Measurements from ENCODE around the gene PNMA1.
A peak's percentile ranks its signal among the peaks of the same experiment; 100 is the strongest.

PNMA1 gene

DNA sequence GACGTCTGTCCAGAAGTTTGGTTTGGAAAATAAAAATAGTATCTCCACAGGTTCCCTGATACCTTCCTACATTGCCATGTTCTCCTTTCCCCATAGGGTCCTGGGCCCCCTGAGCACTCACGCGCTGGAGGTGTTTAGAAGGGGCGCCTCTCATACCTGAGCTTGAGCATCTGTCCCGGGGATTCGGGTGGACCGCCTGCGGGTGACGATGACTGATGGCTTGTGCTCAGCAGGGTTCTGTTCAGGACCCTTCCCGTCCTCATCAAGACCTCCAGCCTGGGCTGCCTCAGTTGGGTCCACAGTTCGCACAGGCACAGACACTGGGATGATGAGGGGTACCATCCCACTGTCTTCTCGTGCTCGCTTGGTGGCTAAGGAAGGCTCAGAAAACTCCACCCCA is 22.7 kb upstream of the PNMA1 start:
- FAIRE-seq (no peak), DNase-seq (ENCODE audit: insufficient read length, low spot score) (no peak)
- TF ChIP-seq POLR2A (IDR thresholded peaks at IDR 0.05; ENCODE audit: low read depth, low read length) = no peak

DNA sequence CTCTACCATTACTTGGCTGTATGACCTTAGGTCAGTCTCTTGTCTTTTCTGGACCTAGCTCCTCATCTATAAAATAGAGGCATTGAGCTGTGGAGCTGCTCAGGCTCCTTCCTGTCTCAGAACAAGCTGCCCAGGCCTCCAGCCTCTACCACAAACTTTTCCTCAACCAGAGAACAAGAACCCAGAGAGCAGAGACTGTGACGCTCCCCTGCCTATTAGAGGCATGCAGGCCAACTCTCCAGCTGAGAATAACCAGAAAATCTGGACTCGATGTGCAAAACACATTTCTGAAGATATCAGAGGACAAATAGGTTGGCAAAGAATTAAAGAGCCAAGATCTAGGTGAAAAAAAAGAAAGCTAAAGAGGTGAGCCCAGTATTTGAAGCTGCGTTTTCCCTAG is 17.8 kb upstream of the PNMA1 start:
- DNase-seq (ENCODE audit: insufficient read length, low spot score) = no peak
- no peak for TF ChIP-seq POLR2A (IDR thresholded peaks at IDR 0.05; ENCODE audit: low read depth, low read length)
- FAIRE-seq = no peak

- no peak for TF ChIP-seq POLR2A (IDR thresholded peaks at IDR 0.05; ENCODE audit: low read depth, low read length)
- no peak for FAIRE-seq
- no peak for DNase-seq (ENCODE audit: insufficient read length, low spot score)
Observed at GRCh38 chr14:73731111-73731510, 16.9 kb upstream of the PNMA1 start.

DNA sequence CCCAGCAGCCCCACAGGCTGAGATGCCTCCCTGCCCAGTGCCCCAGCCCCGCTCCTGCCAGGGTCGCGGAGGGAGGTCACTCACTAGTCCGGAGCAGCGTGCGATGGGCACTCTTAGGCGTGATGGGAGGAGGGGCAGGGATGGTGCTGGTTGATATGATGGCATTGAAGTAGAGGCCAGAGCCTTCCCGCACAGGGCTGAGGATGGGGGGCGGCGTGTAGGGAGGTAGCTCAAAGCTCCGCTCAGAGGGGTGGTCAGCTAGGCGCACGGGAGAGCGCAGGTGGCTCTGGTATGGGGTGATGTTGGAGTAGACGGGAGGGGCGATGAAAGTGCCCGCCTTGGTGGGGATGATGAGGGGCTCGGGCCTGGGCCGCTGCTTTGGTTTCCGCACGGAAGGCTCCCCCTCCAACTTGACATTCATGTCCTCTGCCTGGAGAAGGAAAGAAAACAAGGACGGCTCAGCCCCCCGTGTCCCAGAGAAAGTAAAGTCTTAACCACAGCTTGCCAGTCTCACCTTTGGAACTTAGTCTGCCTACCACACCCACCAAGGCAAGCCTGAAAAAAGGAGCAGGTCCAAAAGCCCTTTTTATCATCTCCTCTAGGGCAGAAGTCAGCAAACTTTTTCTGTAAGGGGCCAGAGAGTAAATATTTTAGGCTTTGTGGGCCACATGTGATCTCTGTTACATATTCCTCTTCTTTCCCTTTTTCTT is 15.5 kb upstream of the PNMA1 start:
- no peak for FAIRE-seq
- no peak for TF ChIP-seq POLR2A (IDR thresholded peaks at IDR 0.05; ENCODE audit: low read depth, low read length)
- no peak for DNase-seq (ENCODE audit: insufficient read length, low spot score)

- TF ChIP-seq POLR2A (IDR thresholded peaks at IDR 0.05; ENCODE audit: low read depth, low read length) = no peak
- DNase-seq (ENCODE audit: insufficient read length, low spot score) (peak; percentile 92), FAIRE-seq (peak; percentile 67)
Observed at GRCh38 chr14:73728717-73729330, 14.6 kb upstream of the PNMA1 start.

GRCh38 chr14:73727166-73727565 is 13.0 kb upstream of the PNMA1 start:
- FAIRE-seq = no peak

DNA sequence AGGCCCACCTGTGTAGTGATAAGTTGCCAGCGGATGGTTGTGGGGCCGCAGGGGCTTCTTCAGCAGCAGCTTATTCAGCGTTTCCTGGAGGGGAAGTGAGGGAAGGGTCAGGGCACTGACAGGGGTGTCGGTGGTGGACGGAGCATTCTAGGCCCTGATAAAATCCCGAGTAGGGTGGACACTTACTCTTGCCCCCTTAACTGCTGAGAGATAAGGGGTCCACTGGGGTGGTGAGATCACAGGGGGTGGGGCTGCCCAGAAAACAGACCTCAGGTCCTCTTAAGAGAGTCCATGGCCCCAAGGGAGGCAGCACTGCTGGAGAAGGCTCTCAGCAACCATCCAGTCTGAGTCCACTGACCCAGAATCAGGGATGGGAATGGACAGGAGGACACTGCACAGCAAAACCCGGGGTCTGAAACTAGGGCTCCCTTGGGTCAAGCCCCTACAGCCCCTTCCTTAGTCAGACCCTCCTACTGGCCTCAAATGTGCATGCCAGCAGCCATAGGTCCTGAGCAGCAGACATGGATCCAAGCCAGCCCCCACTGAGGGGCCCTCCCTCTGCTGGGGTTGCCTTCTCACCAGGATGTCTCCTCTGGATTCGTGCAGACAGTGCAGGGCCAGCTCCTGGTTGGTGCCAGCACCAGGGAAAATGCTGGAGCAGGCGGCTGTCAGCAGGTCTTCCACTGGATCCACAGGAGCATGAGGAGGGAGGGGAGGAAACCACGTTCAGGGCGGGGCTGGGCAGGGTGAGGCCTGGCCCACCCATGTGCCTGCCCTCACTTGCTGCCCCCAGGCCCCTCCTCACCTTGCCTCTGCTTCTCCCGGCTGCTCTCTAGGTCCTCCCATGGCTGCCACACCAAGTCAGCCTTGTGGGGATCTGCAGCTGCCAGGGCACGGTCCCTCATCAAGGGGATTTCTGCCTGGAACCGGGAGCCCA is 12.1 kb upstream of the PNMA1 start:
- FAIRE-seq (no peak), DNase-seq (ENCODE audit: insufficient read length, low spot score) (no peak)
- no peak for TF ChIP-seq POLR2A (IDR thresholded peaks at IDR 0.05; ENCODE audit: low read depth, low read length)

More at GRCh38 chr14:73727166-73727565, 13.0 kb upstream of the PNMA1 start:
- no peak for DNase-seq (ENCODE audit: insufficient read length, low spot score)
- TF ChIP-seq POLR2A (IDR thresholded peaks at IDR 0.05; ENCODE audit: low read depth, low read length) = no peak

DNA sequence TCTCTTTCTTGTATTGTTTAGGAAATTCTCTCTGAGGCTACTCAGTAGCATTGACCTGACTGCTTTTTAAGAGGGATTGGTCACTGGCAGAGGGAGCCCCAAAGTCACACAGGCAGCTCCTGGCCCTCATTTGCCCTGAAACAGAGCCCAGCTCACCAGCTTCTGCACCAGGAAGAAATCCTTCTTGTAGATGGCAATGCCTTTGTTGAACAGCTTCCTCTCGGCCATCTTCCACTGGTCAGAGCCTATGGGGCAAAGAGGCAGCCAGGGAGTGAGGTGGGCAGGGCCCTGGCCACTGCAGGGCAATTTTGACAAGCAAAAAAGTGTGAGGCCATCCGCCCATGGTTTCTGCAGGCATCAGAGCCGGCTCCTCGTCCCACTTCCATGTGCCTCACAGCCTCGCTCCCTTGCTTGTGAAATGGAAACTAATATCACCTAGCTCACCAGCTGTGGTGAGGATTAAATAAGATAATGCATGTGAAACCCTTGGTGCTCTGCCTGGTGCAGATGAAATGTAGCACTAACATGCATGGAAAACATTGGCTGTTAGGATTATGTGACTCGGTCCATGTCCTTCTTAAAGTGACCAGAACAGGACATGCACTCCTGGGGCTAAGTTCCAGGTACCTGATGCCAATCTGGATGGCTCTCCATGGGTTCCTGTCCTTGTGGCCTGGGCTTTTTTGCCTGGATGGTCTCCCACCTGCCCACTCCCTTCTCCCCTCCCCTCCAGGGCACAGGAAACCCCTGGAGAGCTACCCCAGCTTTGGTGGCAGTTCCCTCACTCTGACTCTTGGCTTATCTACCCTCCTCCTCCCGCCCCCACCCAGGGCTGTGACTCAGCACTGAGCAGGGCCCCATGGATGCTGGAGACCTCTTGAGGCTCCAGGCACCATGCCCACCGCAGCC is 11.2 kb upstream of the PNMA1 start:
- FAIRE-seq (no peak), DNase-seq (ENCODE audit: insufficient read length, low spot score) (no peak)
- TF ChIP-seq POLR2A (IDR thresholded peaks at IDR 0.05; ENCODE audit: low read depth, low read length) = no peak

- FAIRE-seq (no peak), DNase-seq (ENCODE audit: insufficient read length, low spot score) (no peak)
- TF ChIP-seq POLR2A (IDR thresholded peaks at IDR 0.05; ENCODE audit: low read depth, low read length) = no peak
Observed at GRCh38 chr14:73724696-73725095, 10.5 kb upstream of the PNMA1 start.

- DNase-seq (ENCODE audit: insufficient read length, low spot score) (peak; percentile 99), FAIRE-seq (peak; percentile 53)
- TF ChIP-seq POLR2A (IDR thresholded peaks at IDR 0.05; ENCODE audit: low read depth, low read length) = no peak
Observed at GRCh38 chr14:73723797-73724661, 9.8 kb upstream of the PNMA1 start.

DNA sequence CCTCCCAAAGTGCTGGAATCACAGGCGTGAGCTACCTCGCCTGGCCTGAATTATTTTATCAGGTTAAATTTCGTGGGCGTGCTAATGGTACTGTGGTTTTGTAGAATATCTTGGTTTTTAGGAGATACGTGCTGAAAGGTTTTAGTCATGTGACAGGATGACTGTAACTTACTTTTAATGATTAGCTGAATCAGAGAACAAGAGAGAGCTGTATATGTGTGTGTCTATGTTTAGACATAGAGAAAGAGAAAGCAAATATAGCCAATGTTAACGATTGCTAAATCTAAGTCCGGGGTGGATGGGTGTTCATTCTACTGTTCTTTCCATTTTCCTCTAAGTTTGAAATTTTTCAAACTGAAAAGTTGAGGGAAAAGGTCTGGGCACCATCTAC is 9.2 kb upstream of the PNMA1 start:
- no peak for DNase-seq (ENCODE audit: insufficient read length, low spot score)
- no peak for FAIRE-seq
- no peak for TF ChIP-seq POLR2A (IDR thresholded peaks at IDR 0.05; ENCODE audit: low read depth, low read length)

DNA sequence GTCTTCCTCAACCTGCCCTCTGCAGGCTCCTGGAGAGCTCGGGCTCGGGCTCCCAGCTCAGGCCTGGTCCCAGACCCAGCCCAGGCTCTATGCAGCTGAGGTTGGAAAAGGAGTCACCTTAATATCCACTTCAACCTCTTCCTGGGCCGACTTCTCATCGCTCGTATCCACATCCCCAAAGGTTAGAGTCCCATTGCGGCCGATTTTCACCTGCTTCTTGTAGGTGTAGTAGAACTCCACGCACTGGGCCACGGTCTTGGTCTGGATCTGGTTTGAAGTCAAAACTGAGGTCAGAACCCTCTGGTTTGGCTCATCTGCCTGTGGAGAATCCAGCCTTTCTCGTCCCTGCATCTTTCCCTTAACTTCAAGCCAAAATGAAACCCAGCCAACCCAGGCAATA is 8.4 kb upstream of the PNMA1 start:
- no peak for TF ChIP-seq POLR2A (IDR thresholded peaks at IDR 0.05; ENCODE audit: low read depth, low read length)
- DNase-seq (ENCODE audit: insufficient read length, low spot score) = no peak
- no peak for FAIRE-seq
